ENCODE data around the gene ZNF107. TPM values are rescaled to one million over a fixed set of nuclear protein-coding genes. Genes with fewer than 3 reads are reported as not detected.

The ZNF107 gene
- total and polyA plus RNA-seq, 2 of the 13 experiments (the other 11 are each of a cell fraction or from before 2014, with no cell fraction given): 2.5 to 5.4 TPM

DNA sequence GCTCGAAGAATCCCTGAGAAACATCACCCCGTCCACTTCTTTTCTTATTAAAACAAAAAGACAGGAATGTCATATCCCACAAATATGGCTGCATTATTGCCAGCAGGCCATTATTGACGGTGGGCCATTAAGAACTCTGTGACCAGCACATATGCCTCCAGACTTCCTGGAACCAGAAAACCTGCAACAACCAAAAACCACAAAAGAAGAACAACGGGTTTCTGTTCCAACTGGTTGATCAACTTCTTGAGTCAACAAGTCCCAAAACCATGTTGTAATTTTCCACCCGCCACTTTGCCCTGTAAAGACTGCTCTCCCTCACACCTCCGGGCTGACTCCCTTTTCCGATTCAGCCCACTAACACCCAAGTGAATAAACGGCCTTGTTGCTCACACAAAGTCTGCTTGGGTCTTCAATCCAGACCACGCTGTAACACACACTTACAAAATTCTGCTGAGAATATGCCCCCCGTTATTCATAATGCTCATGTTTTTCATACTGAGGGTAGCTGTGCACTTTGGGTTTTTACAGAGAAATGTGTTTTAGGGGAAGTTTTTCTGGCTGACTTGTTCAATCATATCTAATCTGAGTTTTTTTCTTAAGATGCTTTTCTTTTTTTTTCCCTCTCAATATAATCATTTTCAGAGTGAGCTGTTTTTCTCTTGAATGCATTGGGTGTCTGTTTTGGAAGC lies 20.7 kb downstream of the ZNF107 start (continued):
- TF ChIP-seq ZNF274 (CRISPR knock-in tag; IDR thresholded peaks at IDR 0.05) (no peak), ZNF530 (CRISPR knock-in tag; IDR thresholded peaks at IDR 0.05; ENCODE audit: low read depth) (no peak), BCL6 (CRISPR knock-in tag; IDR thresholded peaks at IDR 0.05) (no peak; the same call in 1 of the 2 replicates), ATM (IDR thresholded peaks at IDR 0.05; ENCODE audit: borderline replicate concordance) (no peak), ZNF121 (CRISPR knock-in tag; IDR thresholded peaks at IDR 0.05) (no peak), ZSCAN9 (CRISPR knock-in tag; IDR thresholded peaks at IDR 0.05; ENCODE audit: borderline replicate concordance) (peak; percentile 43; the same call in 1 of the 2 replicates), PAF1 (CRISPR knock-in tag; IDR thresholded peaks at IDR 0.05) (no peak), ZNF569 (CRISPR knock-in tag; IDR thresholded peaks at IDR 0.05; ENCODE audit: borderline replicate concordance) (no peak), ZNF205 (CRISPR knock-in tag; IDR thresholded peaks at IDR 0.05) (no peak), ZMYM2 (CRISPR knock-in tag; IDR thresholded peaks at IDR 0.05) (peak; percentile 67), KLF11 (CRISPR knock-in tag; IDR thresholded peaks at IDR 0.05) (no peak), NFATC3 (CRISPR knock-in tag; IDR thresholded peaks at IDR 0.05) (no peak), NAIF1 (CRISPR knock-in tag; IDR thresholded peaks at IDR 0.05; ENCODE audit: borderline replicate concordance) (no peak), NCOA5 (CRISPR knock-in tag; IDR thresholded peaks at IDR 0.05) (no peak), HNRNPL (IDR thresholded peaks at IDR 0.05; ENCODE audit: low read depth, low read length) (no peak), KLF16 (CRISPR knock-in tag; IDR thresholded peaks at IDR 0.05) (peak in 1 of 2 experiments; percentile 51; a peak in 1 of 4 replicates)
- TF ChIP-seq, protein P1, sequence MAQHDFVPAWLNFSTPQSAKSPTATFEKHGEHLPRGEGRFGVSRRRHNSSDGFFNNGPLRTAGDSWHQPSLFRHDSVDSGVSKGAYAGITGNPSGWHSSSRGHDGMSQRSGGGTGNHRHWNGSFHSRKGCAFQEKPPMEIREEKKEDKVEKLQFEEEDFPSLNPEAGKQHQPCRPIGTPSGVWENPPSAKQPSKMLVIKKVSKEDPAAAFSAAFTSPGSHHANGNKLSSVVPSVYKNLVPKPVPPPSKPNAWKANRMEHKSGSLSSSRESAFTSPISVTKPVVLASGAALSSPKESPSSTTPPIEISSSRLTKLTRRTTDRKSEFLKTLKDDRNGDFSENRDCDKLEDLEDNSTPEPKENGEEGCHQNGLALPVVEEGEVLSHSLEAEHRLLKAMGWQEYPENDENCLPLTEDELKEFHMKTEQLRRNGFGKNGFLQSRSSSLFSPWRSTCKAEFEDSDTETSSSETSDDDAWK (CRISPR knock-in tag; IDR thresholded peaks at IDR 0.05): no peak
- TF ChIP-seq, protein P2, sequence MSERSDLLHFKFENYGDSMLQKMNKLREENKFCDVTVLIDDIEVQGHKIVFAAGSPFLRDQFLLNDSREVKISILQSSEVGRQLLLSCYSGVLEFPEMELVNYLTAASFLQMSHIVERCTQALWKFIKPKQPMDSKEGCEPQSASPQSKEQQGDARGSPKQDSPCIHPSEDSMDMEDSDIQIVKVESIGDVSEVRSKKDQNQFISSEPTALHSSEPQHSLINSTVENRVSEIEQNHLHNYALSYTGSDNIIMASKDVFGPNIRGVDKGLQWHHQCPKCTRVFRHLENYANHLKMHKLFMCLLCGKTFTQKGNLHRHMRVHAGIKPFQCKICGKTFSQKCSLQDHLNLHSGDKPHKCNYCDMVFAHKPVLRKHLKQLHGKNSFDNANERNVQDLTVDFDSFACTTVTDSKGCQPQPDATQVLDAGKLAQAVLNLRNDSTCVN (CRISPR knock-in tag; IDR thresholded peaks at IDR 0.05; ENCODE audit: borderline replicate concordance): no peak
- TF ChIP-seq, protein P3, sequence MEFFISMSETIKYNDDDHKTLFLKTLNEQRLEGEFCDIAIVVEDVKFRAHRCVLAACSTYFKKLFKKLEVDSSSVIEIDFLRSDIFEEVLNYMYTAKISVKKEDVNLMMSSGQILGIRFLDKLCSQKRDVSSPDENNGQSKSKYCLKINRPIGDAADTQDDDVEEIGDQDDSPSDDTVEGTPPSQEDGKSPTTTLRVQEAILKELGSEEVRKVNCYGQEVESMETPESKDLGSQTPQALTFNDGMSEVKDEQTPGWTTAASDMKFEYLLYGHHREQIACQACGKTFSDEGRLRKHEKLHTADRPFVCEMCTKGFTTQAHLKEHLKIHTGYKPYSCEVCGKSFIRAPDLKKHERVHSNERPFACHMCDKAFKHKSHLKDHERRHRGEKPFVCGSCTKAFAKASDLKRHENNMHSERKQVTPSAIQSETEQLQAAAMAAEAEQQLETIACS (CRISPR knock-in tag; IDR thresholded peaks at IDR 0.05): no peak
- TF ChIP-seq, protein P4, sequence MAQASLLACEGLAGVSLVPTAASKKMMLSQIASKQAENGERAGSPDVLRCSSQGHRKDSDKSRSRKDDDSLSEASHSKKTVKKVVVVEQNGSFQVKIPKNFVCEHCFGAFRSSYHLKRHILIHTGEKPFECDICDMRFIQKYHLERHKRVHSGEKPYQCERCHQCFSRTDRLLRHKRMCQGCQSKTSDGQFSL (CRISPR knock-in tag; IDR thresholded peaks at IDR 0.05): no peak
- TF ChIP-seq, protein P5, sequence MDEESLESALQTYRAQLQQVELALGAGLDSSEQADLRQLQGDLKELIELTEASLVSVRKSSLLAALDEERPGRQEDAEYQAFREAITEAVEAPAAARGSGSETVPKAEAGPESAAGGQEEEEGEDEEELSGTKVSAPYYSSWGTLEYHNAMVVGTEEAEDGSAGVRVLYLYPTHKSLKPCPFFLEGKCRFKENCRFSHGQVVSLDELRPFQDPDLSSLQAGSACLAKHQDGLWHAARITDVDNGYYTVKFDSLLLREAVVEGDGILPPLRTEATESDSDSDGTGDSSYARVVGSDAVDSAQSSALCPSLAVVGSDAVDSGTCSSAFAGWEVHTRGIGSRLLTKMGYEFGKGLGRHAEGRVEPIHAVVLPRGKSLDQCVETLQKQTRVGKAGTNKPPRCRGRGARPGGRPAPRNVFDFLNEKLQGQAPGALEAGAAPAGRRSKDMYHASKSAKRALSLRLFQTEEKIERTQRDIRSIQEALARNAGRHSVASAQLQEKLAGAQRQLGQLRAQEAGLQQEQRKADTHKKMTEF (CRISPR knock-in tag; IDR thresholded peaks at IDR 0.05): peak; percentile 41; the same call in 1 of the 2 replicates
- TF ChIP-seq, protein P6, sequence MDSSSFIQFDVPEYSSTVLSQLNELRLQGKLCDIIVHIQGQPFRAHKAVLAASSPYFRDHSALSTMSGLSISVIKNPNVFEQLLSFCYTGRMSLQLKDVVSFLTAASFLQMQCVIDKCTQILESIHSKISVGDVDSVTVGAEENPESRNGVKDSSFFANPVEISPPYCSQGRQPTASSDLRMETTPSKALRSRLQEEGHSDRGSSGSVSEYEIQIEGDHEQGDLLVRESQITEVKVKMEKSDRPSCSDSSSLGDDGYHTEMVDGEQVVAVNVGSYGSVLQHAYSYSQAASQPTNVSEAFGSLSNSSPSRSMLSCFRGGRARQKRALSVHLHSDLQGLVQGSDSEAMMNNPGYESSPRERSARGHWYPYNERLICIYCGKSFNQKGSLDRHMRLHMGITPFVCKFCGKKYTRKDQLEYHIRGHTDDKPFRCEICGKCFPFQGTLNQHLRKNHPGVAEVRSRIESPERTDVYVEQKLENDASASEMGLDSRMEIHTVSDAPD (CRISPR knock-in tag; IDR thresholded peaks at IDR 0.05): peak; percentile 79
- TF ChIP-seq, protein P7, sequence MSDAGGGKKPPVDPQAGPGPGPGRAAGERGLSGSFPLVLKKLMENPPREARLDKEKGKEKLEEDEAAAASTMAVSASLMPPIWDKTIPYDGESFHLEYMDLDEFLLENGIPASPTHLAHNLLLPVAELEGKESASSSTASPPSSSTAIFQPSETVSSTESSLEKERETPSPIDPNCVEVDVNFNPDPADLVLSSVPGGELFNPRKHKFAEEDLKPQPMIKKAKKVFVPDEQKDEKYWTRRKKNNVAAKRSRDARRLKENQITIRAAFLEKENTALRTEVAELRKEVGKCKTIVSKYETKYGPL (CRISPR knock-in tag; IDR thresholded peaks at IDR 0.05): no peak
